GM12872 (cell line): ENCODE results near the gene ABHD11.

Source experiments
- CTCF ChIP-seq: IDR thresholded peaks from 3 replicates; pipeline ENCODE4 v1.5.1; 2011; ENCODE audit warnings: low read depth, mild to moderate bottlenecking, low read length, moderate library complexity; ENCODE audit not compliant: insufficient read depth

The ABHD11 gene

GRCh38 chr7:73706126-73707044 is 32.2 kb downstream of the ABHD11 start:
- no peak for TF ChIP-seq CTCF

GRCh38 chr7:73705551-73705920 is 33.1 kb downstream of the ABHD11 start:
- no peak for TF ChIP-seq CTCF

GRCh38 chr7:73704640-73705550 is 33.7 kb downstream of the ABHD11 start:
- TF ChIP-seq CTCF, result no peak

GRCh38 chr7:73703757-73704639 is 34.6 kb downstream of the ABHD11 start:
- TF ChIP-seq CTCF, result no peak

GRCh38 chr7:73703225-73703624 is 35.4 kb downstream of the ABHD11 start:
- no peak for TF ChIP-seq CTCF

GRCh38 chr7:73702665-73703064 is 35.9 kb downstream of the ABHD11 start:
- TF ChIP-seq CTCF, result no peak

- no peak for TF ChIP-seq CTCF
These were observed 36.4 kb downstream of the ABHD11 start for GRCh38 chr7:73702226-73702625.
